Epithelial cell of proximal tubule (primary cell): ENCODE results near the gene PTPN22. TPM values are rescaled to one million over a fixed set of nuclear protein-coding genes. Genes with fewer than 3 reads are reported as not detected.

Source experiments
- DNase-seq: peaks from one replicate; pipeline ENCODE4 v3.0.0-alpha.2; 2011; ENCODE audit warnings: low read depth
- H3K4me3 ChIP-seq: 2 replicates; pipeline ENCODE4 v1.5.1; 2011; ENCODE audit warnings: low read depth, mild to moderate bottlenecking, low read length
- CTCF ChIP-seq: conservative IDR thresholded peaks from 2 replicates; pipeline ENCODE4 v1.5.1; 2012; ENCODE audit warnings: low read depth, mild to moderate bottlenecking, low read length
- total RNA-seq: library from RNA; depleted of rRNA; stranded (reverse); fragments of >200 nt; gene quantifications from 2 replicates; pipeline ENCODE4 v1.2.3, GENCODE V29; 2015

The PTPN22 gene
- total RNA-seq, 1 donor from 2014 or later = not detected

GRCh38 chr1:113874012-113874879 is 2.7 kb upstream of the PTPN22 start:
- no peak for DNase-seq
- no peak overlapping the region for H3K4me3 ChIP-seq
- peak; percentile 54 for TF ChIP-seq CTCF

- H3K4me3 ChIP-seq = no peak overlapping the region
- no peak for TF ChIP-seq CTCF
- DNase-seq = no peak
Measured at GRCh38 chr1:113872219-113872935, 865 bp upstream of the PTPN22 start.

GRCh38 chr1:113870778-113871177 is 734 bp downstream of the PTPN22 start:
- DNase-seq = no peak
- TF ChIP-seq CTCF = no peak
- no peak overlapping the region for H3K4me3 ChIP-seq

DNA sequence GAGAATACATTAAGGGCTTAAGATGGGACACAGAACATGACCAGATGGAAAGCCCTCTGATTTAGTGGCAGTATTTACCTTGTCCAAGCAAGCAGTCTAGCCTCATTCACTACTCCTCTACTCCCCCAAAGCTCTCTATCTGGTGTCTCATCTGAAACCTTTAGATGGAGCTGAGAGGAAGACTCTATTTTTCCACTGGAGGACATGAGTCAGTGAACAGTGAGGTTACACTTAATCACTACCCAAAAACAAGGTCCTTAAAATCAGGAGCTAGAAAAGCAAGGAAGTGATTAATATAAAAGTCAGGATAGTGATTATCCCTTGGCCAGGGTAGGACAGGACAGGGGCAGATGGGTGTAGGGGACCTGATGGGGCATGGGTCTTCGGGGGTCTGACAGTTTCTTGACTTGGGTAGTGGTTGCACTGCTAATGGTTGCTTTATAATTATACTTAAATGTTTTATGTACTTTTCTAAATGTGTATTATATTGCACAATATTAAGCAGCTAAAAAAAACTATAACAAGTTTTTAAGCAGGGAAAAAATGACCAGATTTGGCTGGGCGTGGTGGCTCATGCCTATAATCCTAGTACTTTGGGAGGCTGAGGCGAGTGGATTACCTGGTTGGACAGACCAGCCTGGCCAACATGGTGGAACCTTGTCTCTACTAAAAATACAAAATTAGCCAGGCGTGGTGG is 3.0 kb downstream of the PTPN22 start:
- TF ChIP-seq CTCF = no peak
- H3K4me3 ChIP-seq = no peak overlapping the region
- DNase-seq = no peak

- no peak overlapping the region for H3K4me3 ChIP-seq
- no peak for TF ChIP-seq CTCF
- no peak for DNase-seq
Measured at GRCh38 chr1:113861641-113862040, 9.9 kb downstream of the PTPN22 start.

- H3K4me3 ChIP-seq = no peak overlapping the region
- TF ChIP-seq CTCF = no peak
- DNase-seq = no peak
Measured at GRCh38 chr1:113860891-113861290, 10.6 kb downstream of the PTPN22 start.
